SKM-1 (cell line): ENCODE data around the gene FAM227B.
"Not testable (repeated sequence)": the region's sequence is repeated elsewhere in the genome, so short reads cannot be mapped to it uniquely, and the experiment has no call there.

Experiments
- DNase-seq: peaks from one replicate; lab custom pipeline; 2025; ENCODE audit not compliant: unreplicated experiment; lab: John Stamatoyannopoulos, UW

The FAM227B gene

DNA sequence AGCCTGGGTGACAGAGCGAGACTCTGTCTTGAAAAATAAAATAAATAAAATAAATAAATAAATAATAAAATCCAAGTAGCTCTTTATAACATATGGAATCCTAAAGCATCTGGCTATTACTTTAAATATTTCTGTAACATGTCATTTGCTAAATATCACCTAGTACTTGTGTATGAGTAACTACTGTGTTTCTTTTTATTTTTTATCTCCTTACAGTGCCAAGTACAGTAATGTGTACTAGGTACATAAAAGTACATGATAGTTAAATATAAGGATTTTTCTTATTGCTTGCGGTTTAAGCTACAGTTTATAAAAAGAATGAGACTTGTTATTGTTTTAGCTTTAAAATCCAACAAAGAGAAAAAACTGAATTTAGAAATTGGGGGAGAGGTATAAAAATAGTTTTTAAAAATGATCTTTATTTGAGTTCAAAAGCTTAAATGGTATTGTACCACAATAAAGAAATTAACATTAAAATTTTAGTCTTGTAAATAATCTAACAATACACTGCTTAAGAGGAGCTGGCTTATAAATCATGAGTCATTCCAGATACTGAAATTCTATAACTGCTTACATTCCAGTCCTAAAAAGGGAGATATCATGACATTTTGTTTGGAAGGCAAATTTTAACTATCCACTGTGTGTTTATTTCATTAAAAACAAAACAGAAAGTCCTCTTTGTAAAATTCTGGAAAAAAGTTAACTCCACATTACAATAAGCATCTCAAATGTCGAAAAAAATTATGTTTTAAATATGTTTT, 124.4 kb downstream of the FAM227B start:
- no peak for DNase-seq

DNA sequence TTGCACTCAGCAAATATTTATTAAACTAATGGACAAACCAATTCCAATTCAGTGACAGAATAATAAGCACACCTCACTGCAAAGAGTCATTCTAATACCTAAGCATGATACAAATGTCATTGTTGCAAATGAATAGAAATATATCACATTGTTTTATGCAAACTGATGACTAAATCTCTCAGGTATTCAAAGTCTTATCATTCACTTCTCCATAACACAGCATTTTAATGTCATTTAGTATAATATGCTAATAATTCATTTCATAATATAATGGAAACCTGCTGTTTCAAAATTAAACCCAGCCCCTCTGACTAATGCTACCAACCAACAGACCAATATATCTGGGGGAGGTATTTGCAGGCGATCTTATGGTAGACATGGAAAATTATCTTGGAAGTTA, 125.8 kb downstream of the FAM227B start:
- DNase-seq, result no peak

DNA sequence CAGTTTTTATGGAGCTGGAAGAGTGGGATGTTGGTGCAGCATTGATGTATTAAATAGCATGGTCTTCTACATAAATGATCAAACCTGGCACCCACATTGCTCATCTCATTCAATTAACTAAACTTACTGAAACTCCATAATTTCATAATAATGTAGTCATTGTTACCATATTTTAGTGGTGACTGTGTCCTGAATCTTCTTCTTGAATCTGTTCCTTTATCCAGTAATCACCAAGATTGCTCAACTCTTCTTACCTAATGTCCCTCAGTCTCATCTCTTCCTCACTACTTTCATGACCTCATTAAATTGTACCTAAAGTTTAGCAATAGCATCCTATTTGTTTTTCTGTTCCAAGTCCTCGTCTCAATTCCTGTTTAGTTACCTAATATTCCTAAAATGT, 127.8 kb downstream of the FAM227B start:
- DNase-seq, result no peak

DNA sequence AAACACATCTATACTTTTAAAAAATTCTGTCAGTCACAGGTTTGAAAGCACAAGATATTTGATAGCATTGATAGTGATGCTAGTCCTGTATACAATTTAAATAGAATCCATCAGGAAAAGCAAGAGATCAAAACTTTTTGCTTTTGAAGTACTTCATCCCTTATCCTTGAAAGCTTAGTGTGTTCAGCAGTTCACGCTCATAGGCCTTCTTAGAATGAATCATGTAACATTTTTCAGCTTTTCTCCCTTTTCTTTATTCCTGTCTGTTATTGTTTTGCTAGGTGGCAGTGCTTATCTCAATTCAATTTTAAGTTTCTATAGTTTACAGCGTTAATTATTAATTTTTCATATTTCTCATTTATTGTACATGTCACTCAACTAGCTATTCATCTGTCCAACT, 128.5 kb downstream of the FAM227B start:
- DNase-seq, result no peak

DNA sequence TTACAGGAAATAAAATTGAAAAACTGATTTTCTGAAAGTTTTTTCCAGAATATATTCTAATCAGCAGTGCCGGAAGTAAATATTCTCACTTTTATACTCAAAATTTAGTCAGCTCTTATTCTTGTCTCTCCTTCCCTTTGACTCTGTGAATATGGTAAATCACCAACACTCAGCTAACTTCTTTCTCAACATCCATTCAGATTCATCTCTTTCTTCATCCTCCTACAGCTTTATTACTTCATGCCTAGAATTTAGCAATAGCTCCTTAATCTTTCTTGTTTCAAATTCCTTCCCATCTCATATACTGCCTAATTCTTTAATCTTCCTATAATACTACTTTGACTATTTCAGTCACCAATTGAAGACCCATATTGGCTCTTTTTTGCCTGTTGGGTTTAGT, 129.7 kb downstream of the FAM227B start:
- DNase-seq, result no peak

DNA sequence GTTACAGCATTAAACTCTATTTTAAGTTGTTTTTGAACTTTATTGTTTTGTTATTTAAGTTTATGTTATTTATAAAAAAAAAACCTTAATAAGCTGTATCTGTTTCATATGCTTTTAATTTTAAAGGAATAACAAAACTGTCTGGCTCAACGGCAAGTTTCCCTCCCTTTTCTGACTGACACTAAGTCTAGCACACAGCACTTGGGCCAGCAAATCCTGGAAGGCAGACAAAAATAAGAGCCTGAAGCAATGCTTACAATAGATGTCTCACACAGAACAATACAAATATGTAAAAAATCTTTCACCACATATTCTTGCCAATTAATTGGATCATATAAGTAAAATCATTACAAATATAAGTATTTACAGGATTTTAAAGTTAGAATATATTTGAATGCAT, 135.2 kb downstream of the FAM227B start:
- DNase-seq, result not testable (repeated sequence)

DNA sequence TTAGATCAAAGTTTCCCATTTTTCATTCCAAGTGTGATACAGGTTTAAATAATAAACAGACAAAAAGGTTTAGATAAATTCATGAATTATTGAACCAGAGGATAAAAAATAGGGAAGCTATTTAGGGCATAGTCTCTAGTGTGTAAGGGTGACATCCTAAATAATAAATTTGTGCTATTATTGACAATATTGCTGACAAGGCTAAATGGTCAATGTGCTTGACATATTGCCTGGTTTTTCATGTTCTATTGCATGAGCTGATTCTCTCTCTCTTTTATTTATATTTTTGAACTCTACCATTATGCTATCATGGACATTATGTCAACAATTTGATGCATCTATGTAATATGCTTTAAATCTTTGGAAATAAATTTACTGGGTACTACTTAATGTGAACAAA, 141.6 kb downstream of the FAM227B start:
- not testable (repeated sequence) for DNase-seq

DNA sequence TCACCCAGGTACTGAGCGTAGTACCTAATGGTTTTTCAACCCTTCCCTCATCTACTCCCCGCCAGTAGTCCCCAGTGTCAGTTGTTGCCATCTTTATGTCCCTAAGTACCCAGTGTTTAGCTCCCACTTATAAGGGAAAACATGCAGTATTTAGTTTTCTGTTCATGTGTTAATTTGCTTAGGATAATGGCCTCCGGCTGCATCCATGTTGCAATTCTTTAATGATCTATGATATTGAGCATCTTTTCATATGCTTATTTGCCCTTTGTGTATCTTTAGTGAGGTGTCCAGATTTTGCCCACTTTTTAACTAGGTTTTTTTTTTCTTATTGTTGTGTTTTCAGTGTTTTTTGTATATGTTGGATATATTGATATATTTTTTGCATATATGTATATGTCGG, 142.6 kb downstream of the FAM227B start:
- DNase-seq, result not testable (repeated sequence)

DNA sequence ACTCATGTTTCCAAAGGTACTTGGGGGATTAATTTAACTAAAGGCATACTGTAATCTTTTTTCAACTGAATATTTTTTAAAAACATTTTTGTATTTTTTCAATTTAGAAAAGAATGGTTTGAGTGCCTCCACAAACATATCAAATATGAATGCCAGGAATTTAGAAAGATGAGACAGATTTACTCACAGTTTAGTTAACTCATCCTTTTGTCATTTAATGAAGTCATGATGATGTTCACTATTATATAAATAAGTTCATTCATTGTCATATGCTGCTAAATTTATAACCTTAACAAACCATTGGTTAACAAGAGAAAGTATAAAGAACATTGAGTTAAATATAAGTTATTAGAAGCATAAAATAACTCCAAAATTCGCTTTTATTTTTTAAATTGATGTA, 147.6 kb downstream of the FAM227B start:
- DNase-seq, result no peak

DNA sequence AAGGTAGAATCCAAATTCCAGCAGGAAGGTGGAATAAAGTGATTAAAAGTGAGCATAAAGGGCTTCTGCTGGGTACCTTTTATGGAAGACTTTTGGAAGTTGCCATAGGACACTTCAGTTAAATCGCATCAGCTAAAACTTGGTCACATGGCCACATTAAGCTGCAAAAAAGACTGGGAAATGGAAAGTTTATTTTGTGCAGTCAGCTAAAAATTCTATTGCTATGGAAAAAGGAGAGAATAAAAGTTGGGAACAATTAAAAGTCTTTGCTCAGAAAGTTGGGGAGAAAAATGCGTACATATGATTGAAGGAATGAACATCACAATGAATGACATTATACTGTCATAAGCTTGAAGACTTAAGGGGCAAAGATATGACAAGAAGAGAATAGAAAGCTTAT, 148.3 kb downstream of the FAM227B start:
- no peak for DNase-seq

DNA sequence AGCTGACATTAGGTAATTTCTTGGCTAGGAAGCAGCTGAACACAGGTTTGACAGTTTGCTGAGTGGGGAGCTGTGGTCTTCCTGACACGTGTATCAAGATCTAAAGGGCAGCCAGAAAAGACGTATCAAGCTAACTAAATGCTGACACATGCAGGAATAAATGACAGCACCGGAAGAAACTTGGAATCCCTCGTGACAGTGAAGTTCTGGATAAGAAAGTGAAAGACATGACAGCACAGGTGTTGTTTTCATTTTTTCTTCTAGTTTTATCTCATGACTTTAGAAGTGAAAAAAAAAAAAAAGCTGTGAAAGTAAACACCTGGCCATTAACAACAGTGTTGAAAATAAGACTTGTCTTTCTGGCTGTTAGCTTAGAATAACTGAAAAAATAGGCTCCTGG, 148.9 kb downstream of the FAM227B start:
- no peak for DNase-seq

DNA sequence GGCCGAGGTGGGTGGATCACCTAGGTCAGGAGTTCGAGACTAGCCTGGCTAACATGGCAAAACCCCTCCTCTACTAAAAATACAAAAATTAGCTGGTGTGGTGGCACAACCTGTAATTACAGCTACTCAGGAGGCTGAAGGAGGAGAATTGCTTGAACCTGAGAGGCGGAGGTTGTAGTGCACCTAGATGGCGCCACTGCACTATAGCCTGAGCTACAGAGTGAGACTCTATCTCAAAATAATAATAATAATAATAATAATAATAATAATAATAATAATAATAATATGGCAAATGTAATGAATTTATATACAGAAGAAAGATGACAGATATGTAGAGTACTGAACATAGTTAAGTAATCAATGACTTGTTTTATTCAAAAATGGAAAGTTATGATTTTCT, 149.4 kb downstream of the FAM227B start:
- not testable (repeated sequence) for DNase-seq

DNA sequence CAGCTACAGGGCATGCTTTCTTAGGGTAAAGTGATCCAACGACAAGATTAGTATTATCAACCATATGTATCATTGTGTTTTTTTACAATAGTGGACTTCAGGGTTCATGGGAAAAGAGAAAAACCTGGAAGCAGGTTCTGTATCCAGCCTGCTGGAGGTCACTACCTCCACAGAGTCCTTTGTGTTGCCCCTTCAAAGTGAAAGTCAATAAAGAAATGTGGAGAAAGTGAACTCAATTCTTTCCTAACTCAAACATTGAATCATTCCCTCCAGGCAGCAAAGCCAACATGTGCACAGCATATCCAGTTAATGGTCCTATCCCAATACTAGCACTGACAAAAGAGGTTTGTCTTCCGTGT, 152.2 kb downstream of the FAM227B start:
- DNase-seq, result no peak

DNA sequence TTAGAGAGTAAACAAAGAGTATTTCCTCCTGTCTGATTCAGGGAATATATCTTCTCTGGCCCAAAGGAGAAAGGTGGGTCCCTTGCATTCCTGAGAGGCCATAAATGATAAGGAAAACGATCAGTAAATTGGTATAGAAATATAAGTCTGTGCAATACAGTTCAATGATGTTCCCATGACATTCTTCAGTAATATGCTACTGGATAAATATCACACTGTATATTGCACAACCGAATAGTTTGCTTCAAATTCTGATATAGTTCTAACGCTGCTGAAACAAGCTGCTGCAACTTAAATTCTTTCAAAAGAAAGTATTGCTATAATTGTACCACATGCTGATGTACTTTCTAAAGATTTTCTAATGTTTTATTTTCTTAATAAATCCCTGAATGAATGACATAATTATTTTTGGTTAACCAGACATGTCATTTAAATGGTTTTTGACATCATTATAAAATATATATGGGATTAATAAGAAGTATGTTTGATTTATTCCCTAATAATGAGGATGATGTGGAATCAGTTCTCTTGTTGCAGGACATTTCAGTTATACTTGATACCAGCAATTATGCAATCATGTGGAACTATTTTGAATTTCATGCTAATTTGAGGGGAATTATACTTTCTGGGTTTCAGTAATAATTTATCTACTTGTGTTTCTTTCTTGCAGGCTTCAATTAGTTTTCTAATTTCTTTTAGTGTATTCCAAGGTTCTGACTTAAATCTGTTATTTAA, 152.7 kb downstream of the FAM227B start:
- DNase-seq, result no peak

DNA sequence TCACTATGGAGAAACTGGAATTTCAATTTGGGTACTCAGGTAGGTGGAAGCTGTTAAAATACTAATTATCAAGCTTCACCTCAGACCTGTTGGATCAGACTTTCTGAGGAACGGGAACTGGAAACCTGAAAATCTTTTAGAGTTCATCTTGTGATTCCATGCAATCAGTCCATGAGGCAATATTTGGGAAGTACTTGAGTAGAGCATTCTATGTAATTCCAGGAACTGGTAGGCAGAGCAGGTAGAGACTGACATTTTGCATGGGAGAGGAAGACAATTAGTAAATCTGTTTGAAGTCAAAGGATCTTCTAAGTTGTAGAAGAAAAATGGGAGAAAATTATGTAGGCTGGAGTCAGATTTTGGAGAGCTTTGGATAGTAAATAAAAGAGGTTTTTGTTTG, 154.5 kb downstream of the FAM227B start:
- no peak for DNase-seq

DNA sequence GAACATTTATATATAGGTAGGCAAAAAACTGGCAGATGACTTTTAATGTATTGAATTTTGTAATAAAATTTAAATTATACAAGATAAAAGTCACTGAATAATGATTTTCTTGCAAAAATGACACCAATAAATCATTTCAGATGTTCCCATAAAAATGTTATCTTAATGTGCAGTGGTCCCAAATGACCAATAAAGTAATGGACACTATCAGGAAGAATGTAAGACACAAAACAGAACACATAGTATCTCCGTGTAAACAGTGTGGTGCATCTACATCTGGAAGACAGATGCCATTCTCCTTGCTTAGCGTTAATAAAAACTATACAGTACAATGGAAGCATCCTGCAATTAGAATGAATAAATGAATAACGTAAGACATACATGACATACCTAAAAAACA, 156.1 kb downstream of the FAM227B start:
- DNase-seq, result no peak

DNA sequence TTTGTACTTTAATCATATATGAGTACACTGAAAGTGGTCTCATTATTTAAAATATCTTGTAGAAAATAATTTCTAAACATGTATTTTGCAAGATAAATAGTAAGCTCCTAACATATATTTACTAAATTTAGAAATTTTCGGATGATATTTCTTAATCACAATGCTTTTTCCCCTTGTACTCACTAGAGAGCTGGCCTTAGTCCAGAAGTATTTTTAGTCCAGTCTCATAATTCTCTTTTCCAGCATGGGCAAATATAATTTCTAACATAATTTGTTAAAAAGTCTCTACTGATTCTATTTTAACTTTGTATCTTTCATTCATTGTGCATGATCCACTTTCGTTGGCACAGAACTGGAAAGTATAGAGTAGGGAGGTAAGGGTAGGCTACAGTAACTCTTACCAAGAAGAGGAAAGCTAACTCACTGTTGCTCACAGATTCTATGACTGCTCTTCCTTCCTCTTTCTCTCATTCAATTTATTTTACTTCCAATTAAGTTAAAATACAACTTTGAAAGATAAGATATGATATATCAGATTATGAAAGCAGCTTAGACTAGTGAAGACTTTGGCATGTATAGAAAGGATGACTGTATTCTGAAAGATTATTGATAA, 158.3 kb downstream of the FAM227B start:
- DNase-seq, result no peak

DNA sequence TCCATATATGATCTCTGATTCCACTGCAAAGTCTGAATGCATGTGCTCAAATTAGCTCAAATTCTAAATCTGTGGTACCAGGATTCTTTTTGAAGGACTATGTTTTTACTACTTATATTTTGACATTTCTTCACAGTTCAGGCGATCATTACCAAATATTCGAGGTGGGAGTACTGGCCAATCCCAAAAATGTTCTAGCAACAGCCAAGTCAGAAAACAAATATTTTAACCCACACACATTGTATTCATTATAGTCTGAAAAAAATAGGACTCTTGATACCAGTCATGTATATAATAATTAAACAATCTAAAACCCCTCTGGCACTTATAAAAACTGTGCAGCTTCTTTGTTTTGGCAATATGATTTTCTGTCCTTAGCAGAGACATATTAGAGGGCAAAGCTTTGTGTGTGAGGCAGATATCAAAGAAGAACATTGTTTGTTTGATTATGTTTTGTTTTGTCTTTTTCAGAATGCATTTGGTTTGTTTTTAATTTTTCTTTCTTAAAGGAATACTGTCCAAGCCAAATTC, 160.1 kb downstream of the FAM227B start:
- no peak for DNase-seq

DNA sequence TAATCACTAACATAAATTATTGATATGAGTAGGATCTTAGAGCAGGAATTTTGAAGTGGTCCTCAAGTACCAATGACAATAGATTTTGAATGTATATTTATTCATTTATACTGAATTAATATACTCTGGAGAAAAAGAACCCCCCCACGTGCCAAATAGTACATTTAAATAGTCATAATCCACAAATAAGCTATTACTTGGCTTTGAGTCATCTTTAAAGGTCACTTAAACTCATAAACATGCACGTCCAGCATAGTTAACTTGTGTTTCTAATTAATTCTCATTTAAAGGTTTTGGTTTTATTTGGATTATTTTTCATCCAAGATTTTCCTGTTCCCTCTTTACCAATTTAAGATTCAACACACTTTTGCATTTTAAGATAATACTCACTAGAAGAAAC, 162.5 kb downstream of the FAM227B start:
- no peak for DNase-seq

DNA sequence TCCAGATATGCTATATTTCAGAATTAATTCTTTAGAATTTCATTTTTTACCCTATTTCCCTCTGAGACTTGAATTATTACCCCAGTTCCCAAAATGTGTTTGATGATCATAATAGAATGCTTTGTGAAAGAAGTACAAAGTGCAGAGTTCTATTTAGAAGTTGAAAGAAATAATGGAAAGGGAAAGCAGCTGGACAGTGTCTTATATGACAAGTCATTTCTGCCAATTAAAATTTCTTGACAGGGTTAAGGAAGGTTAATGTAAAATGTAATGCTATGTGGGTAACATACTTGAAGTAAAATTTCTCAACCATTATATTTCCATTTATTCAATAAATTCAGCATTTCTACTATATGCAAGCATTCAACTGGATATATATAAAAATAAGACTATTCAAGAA, 164.5 kb downstream of the FAM227B start:
- no peak for DNase-seq

DNA sequence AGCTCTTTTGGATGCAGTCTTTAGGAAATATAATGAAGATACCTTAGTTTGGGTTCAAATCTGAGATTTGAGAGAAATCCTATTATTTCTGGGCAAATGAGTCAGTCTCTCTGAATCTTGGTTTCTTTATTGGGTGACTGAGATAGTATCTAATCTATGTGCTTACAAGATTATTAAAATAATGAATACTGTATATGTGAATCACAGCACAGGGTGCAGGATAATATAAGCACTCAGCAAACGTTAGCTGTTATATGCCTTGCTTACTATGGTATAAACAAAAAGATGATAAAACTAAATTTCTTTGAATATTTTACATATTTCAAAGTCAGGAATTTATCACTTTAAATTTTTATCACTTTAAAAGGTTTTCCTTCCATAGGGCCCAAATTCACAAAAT, 168.0 kb downstream of the FAM227B start:
- DNase-seq, result no peak

DNA sequence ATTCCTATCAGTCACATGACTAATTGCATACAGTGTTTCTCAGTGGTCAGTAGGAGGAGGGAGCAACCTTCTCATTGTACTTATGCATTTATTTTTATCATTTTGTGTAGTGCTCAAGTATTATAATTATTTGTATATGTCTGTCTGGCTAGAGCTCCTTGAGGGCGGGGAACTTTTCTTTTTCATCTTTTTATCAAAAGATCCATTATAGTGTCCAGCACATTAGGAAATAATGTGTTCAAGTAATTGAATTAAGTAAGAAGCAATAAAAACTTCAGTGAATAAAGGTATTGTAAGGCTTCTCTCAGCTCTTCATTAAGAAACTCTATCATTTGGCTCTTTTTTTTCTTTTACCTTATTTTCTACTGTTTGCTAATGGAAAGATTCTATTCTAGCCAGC, 178.8 kb downstream of the FAM227B start:
- no peak for DNase-seq
